ENCODE data around the gene RNLS. TPM values are rescaled to one million over a fixed set of nuclear protein-coding genes. Genes with fewer than 3 reads are reported as not detected.

Gene RNLS
- total RNA-seq, 1 experiment from 2014 or later, result 8.1 TPM

DNA sequence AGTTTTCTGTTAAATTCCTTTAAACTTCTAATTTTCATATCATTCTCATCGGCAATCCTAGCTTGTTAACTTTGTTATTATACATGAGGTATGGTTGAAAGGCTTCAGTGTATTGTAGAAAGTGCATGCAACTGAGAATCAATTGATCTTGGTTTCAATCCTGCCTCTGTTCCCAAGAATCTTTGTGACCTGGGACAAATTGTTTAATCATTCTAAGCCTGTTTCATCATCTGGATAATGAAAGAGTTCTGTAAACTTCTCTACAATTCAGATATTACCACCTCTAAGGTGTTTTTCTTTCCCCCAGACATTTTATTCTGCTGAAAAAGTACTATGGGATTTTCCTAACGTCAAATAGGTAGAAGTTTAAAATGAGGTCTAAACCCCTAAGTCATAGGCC is 179.0 kb downstream of the RNLS start:
- peaks cover 4% of the 10 kb centered on the region for H3K9me3 ChIP-seq (ENCODE audit: low read depth, low read length, poor library complexity, severe bottlenecking)
- no peak overlapping the region for H3K27ac ChIP-seq (ENCODE audit: low read depth, low read length, poor library complexity, severe bottlenecking)
- no TSS peak for BruUV-seq (replicated peaks)
- POLR2A ChIA-PET (ENCODE audit: low non-redundant PET), result no interaction called here
- no peak for TF ChIP-seq EZH2 (IDR thresholded peaks at IDR 0.05; ENCODE audit: borderline replicate concordance, low read depth, low read length, poor library complexity, severe bottlenecking)
- TF ChIP-seq, protein P1, sequence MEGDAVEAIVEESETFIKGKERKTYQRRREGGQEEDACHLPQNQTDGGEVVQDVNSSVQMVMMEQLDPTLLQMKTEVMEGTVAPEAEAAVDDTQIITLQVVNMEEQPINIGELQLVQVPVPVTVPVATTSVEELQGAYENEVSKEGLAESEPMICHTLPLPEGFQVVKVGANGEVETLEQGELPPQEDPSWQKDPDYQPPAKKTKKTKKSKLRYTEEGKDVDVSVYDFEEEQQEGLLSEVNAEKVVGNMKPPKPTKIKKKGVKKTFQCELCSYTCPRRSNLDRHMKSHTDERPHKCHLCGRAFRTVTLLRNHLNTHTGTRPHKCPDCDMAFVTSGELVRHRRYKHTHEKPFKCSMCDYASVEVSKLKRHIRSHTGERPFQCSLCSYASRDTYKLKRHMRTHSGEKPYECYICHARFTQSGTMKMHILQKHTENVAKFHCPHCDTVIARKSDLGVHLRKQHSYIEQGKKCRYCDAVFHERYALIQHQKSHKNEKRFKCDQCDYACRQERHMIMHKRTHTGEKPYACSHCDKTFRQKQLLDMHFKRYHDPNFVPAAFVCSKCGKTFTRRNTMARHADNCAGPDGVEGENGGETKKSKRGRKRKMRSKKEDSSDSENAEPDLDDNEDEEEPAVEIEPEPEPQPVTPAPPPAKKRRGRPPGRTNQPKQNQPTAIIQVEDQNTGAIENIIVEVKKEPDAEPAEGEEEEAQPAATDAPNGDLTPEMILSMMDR (conservative IDR thresholded peaks at IDR 0.05; ENCODE audit: low read depth, low read length), result no peak
- no peak for DNase-seq (ENCODE audit: low spot score)
- H3K4me1 ChIP-seq (ENCODE audit: insufficient read depth, low read length, poor library complexity, severe bottlenecking), result no peaks in the 10 kb centered on the region
- H3K4me3 ChIP-seq (ENCODE audit: low read depth, low read length, poor library complexity, severe bottlenecking), result no peak overlapping the region
- intact Hi-C loops (cut with micrococcal nuclease; ENCODE audit: unreplicated experiment), result loop anchor here (5.0 kb wide), 1 partner anchor 148 kb away; no protein-coding TSS in a partner anchor
- CTCF ChIA-PET, result interaction anchor here (0.5 kb wide), 1 partner anchor 17 kb away, joined by 4 read pairs; no protein-coding TSS in a partner anchor
- no peaks in the 10 kb centered on the region for H3K36me3 ChIP-seq (ENCODE audit: insufficient read depth, low read length, poor library complexity, severe bottlenecking)
- H3K27me3 ChIP-seq (replicated peaks; ENCODE audit: insufficient read depth, low read depth, low read length, poor library complexity), result no peaks in the 10 kb centered on the region

DNA sequence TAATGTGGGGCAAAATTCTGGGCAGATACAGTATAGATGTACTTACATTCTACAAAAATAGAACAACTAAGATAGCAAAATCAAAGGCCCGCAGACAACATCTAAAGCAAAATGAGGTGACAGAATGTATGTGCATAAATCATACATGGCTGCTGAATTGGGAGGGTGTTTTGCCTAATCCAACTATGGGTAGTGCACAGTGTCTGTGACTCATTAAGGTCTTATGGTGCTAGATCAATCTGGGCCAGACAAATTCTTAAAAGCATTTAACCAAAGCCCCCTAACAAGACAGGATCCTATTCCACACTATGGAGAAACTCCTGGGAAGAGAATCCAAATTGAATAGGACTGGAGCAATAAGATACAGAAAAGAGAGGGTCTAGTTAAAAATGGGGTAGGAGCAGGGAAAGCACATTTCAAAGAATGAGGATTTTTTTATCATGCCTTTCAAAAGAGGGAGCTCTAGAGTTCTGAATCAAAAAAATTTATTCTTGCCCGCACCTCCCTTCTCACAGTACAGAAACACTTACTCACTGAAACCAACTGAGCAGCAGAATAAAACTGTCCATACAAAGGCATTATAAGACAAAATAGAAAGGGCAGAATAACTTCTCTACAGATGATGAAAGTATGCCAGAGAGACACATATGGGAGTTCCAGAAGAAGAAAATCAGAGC is 181.3 kb downstream of the RNLS start:
- intact Hi-C loops (cut with micrococcal nuclease; ENCODE audit: unreplicated experiment), result loop anchor here (5.0 kb wide), 1 partner anchor 150 kb away; no protein-coding TSS in a partner anchor
- CTCF ChIA-PET, result no interaction called here

DNA sequence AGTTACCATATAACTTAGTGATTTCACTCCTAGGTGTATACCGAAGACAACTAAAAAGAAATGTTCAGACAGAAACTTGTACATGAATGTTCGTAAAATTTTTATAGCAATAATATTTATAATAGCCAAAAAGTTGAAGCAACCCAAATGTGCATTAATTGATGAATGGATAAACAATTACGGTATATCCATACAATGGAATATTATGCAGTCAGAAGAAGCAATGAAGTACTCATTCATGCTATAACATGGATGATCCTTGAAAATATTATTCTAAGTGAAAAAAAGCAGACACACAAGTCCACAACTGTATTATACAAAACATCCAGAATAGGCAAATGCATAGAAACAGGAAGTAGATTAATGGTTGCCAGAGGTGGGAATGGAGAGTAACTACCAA is 183.9 kb downstream of the RNLS start:
- Histone ChIP-seq H3K27me3 (replicated peaks; ENCODE audit: insufficient read depth, low read depth, low read length, poor library complexity) (no peaks in the 10 kb centered on the region), H3K27ac (ENCODE audit: low read depth, low read length, poor library complexity, severe bottlenecking) (no peak overlapping the region), H3K9me3 (ENCODE audit: low read depth, low read length, poor library complexity, severe bottlenecking) (peaks cover 16% of the 10 kb centered on the region), H3K4me3 (ENCODE audit: low read depth, low read length, poor library complexity, severe bottlenecking) (no peak overlapping the region), H3K36me3 (ENCODE audit: insufficient read depth, low read length, poor library complexity, severe bottlenecking) (no peaks in the 10 kb centered on the region), H3K4me1 (ENCODE audit: insufficient read depth, low read length, poor library complexity, severe bottlenecking) (no peaks in the 10 kb centered on the region)
- CTCF ChIA-PET, result no interaction called here
- POLR2A ChIA-PET (ENCODE audit: low non-redundant PET), result no interaction called here
- DNase-seq (ENCODE audit: low spot score), result no peak
- BruUV-seq (replicated peaks), result no TSS peak
- TF ChIP-seq EZH2 (IDR thresholded peaks at IDR 0.05; ENCODE audit: borderline replicate concordance, low read depth, low read length, poor library complexity, severe bottlenecking), result no peak
- TF ChIP-seq, protein P1 (conservative IDR thresholded peaks at IDR 0.05; ENCODE audit: low read depth, low read length), result no peak
- intact Hi-C loops (cut with micrococcal nuclease; ENCODE audit: unreplicated experiment), result no loop called here

More for the DNA sequence above, 181.3 kb downstream of the RNLS start:
- POLR2A ChIA-PET (ENCODE audit: low non-redundant PET), result no interaction called here
- Histone ChIP-seq H3K27ac (ENCODE audit: low read depth, low read length, poor library complexity, severe bottlenecking) (no peak overlapping the region), H3K27me3 (replicated peaks; ENCODE audit: insufficient read depth, low read depth, low read length, poor library complexity) (no peaks in the 10 kb centered on the region), H3K4me1 (ENCODE audit: insufficient read depth, low read length, poor library complexity, severe bottlenecking) (no peaks in the 10 kb centered on the region), H3K9me3 (ENCODE audit: low read depth, low read length, poor library complexity, severe bottlenecking) (peaks cover 4% of the 10 kb centered on the region), H3K36me3 (ENCODE audit: insufficient read depth, low read length, poor library complexity, severe bottlenecking) (no peaks in the 10 kb centered on the region), H3K4me3 (ENCODE audit: low read depth, low read length, poor library complexity, severe bottlenecking) (no peak overlapping the region)
- peak; percentile 17 for DNase-seq (ENCODE audit: low spot score)
- no peak for TF ChIP-seq EZH2 (IDR thresholded peaks at IDR 0.05; ENCODE audit: borderline replicate concordance, low read depth, low read length, poor library complexity, severe bottlenecking)
- TF ChIP-seq, protein P1 (conservative IDR thresholded peaks at IDR 0.05; ENCODE audit: low read depth, low read length), result peak; percentile 28; the same call in 1 of the 2 replicates
- BruUV-seq (replicated peaks), result no TSS peak

Measured in A673 (cell line).